Pons (tissue), 1 donor: ENCODE results near the gene PPP5C.
"Not testable (repeated sequence)": the region's sequence is repeated elsewhere in the genome, so short reads cannot be mapped to it uniquely, and the experiment has no call there.

Experiments
- DNase-seq: peaks from one replicate; pipeline ENCODE4 v3.0.0-alpha.2; 2016; ENCODE audit warnings: low spot score

The PPP5C gene

GRCh38 chr19:46365561-46365960, 18.7 kb downstream of the PPP5C start:
- DNase-seq = no peak

GRCh38 chr19:46366620-46367292, 19.9 kb downstream of the PPP5C start:
- DNase-seq = no peak

- no peak for DNase-seq
These were observed 20.5 kb downstream of the PPP5C start for GRCh38 chr19:46367426-46367825.

GRCh38 chr19:46368116-46368515, 21.2 kb downstream of the PPP5C start:
- no peak for DNase-seq

GRCh38 chr19:46369817-46370216, 22.9 kb downstream of the PPP5C start:
- DNase-seq = no peak

- no peak for DNase-seq
These were observed 24.5 kb downstream of the PPP5C start for GRCh38 chr19:46371371-46371901.

- no peak for DNase-seq
These were observed 26.1 kb downstream of the PPP5C start for GRCh38 chr19:46372901-46373490.

- no peak for DNase-seq
These were observed 26.8 kb downstream of the PPP5C start for GRCh38 chr19:46373491-46374359.

- no peak for DNase-seq
These were observed 27.9 kb downstream of the PPP5C start for GRCh38 chr19:46374536-46375475.

GRCh38 chr19:46375476-46376067, 28.7 kb downstream of the PPP5C start:
- DNase-seq = not testable (repeated sequence)

- DNase-seq = no peak
These were observed 29.6 kb downstream of the PPP5C start for GRCh38 chr19:46376241-46377153.

- DNase-seq = peak; percentile 50
These were observed 31.4 kb downstream of the PPP5C start for GRCh38 chr19:46378268-46378667.

GRCh38 chr19:46380690-46381089, 33.8 kb downstream of the PPP5C start:
- DNase-seq = no peak

- DNase-seq = no peak
These were observed 34.5 kb downstream of the PPP5C start for GRCh38 chr19:46381346-46381745.

- DNase-seq = no peak
These were observed 35.0 kb downstream of the PPP5C start for GRCh38 chr19:46381756-46382345.

GRCh38 chr19:46383171-46383815, 36.4 kb downstream of the PPP5C start:
- DNase-seq = no peak

- DNase-seq = no peak
These were observed 37.0 kb downstream of the PPP5C start for GRCh38 chr19:46383846-46384245.

- DNase-seq = no peak
These were observed 37.5 kb downstream of the PPP5C start for GRCh38 chr19:46384396-46384795.

- no peak for DNase-seq
These were observed 38.7 kb downstream of the PPP5C start for GRCh38 chr19:46385636-46386035.
